Measurements from ENCODE around the gene MTUS2. TPM values are rescaled to one million over a fixed set of nuclear protein-coding genes. Genes with fewer than 3 reads are reported as not detected.

Gene MTUS2
- total RNA-seq, 1 experiment from 2014 or later: 0.35 TPM

GRCh38 chr13:29174093-29174492 is 354.0 kb downstream of the MTUS2 start:
- Histone ChIP-seq H2AK5ac (ENCODE audit: insufficient read length, low read length) (no peak overlapping the region), H3K23ac (ENCODE audit: insufficient read length, low read depth, low read length) (no peak overlapping the region), H3K9me3 (ENCODE audit: control insufficient read depth, low read depth, low read length) (no peaks in the 10 kb centered on the region), H4K5ac (ENCODE audit: insufficient read length, low read depth, low read length) (no peak overlapping the region), H3K9ac (ENCODE audit: extremely low read depth, insufficient read length, low read length) (no peak overlapping the region), H3K27ac (ENCODE audit: insufficient read length, low read depth, low read length) (no peak overlapping the region), H2BK15ac (ENCODE audit: low read depth, low read length) (no peak overlapping the region), H3K79me1 (ENCODE audit: insufficient read depth, low read depth, low read length, poor library complexity, severe bottlenecking) (no peaks in the 10 kb centered on the region), H2BK5ac (ENCODE audit: insufficient read length, low read length) (no peak overlapping the region), H2BK12ac (ENCODE audit: insufficient read length, low read depth, low read length) (no peak overlapping the region), H3K23me2 (ENCODE audit: insufficient read length, low read depth, low read length, poor library complexity, severe bottlenecking) (no peaks in the 10 kb centered on the region), H2BK20ac (ENCODE audit: low read depth, low read length, poor library complexity, severe bottlenecking) (no peak overlapping the region), H2BK120ac (ENCODE audit: low read depth, low read length, poor library complexity, severe bottlenecking) (no peak overlapping the region), H3K79me2 (ENCODE audit: insufficient read depth, low read length) (no peaks in the 10 kb centered on the region), H4K91ac (ENCODE audit: insufficient read length, low read depth, low read length) (no peak overlapping the region), H4K8ac (replicated peaks; ENCODE audit: insufficient read length, low read depth, low read length) (no peak overlapping the region), H3K56ac (ENCODE audit: insufficient read length, low read depth, low read length) (no peak overlapping the region), H3K4me2 (ENCODE audit: insufficient read depth, insufficient read length, low read length) (no peak overlapping the region), H3T11ph (ENCODE audit: low read length) (no peak overlapping the region), H3K4me1 (ENCODE audit: insufficient read depth, low read length) (no peaks in the 10 kb centered on the region), H3K27me3 (ENCODE audit: insufficient read depth, low read length) (no peaks in the 10 kb centered on the region), H4K20me1 (ENCODE audit: control insufficient read depth, insufficient read depth, insufficient read length) (no peaks in the 10 kb centered on the region), H3K4ac (ENCODE audit: low read depth, low read length) (no peak overlapping the region), H2AFZ (ENCODE audit: low read length) (no peak overlapping the region), H3K14ac (ENCODE audit: insufficient read depth, low read length) (no peak overlapping the region), H3K18ac (ENCODE audit: insufficient read length, low read depth, low read length) (no peak overlapping the region)
- TF ChIP-seq CTCF (conservative IDR thresholded peaks at IDR 0.05): no peak
- no peaks in the 10 kb centered on the region for H3K4me1 Mint-ChIP-seq
- H3K27ac Mint-ChIP-seq: no peak overlapping the region
- peaks cover 0 to 4% (median 0%) of the 10 kb centered on the region in 3 experiments; a peak in 1 of 7 replicates for H3K36me3 Mint-ChIP-seq (ENCODE audit: insufficient read depth in 1 of 3, low read depth in 3 of 3)
- WGBS (ENCODE audit: extremely low coverage, insufficient read length, low lambda C conversion rate): no CpG with 5 or more reads among the region's 3 CpGs
- H3K9me3 Mint-ChIP-seq: no peaks in the 10 kb centered on the region
- peaks cover 2% of the 10 kb centered on the region; the same call in 1 of the 2 replicates for H3K27me3 Mint-ChIP-seq (ENCODE audit: low read depth)
- no peak overlapping the region for H3K4me3 Mint-ChIP-seq
- no peak for DNase-seq

All from H9 (cell line).